HCT116 (cell line): ENCODE data around the gene CYB5A. TPM values are rescaled to one million over a fixed set of nuclear protein-coding genes. Genes with fewer than 3 reads are reported as not detected.

Source experiments
- ATAC-seq: fragments of 200-7000 bp; cut with Tn5 transposase; 2 replicates; pipeline ENCODE4 v1.9.1; 2020; ENCODE audit warnings: mild to moderate bottlenecking, moderate library complexity
- BruUV-seq: library from RNA; stranded (reverse); fragments of 400-500 nt; replicated peaks from 2 replicates; lab custom pipeline; 2021; lab: Mats Ljungman, UMichigan
- CTCF ChIA-PET: fragments of 300-600 bp; sonication (Branson Sonifier 250); formaldehyde crosslinking; loops from one replicate; lab custom pipeline; 2021; ENCODE audit warnings: antibody characterized with exemption; lab: Charles Lee
- POLR2A ChIA-PET: fragments of 300-600, 350-600 bp; sonication (Branson Sonifier 250); formaldehyde crosslinking; loops from one replicate; lab custom pipeline; 2021; ENCODE audit warnings: antibody characterized with exemption; lab: Charles Lee
- RAD21 ChIA-PET, 2 experiments: fragments of 300-600 bp; sonication (Branson Sonifier 250); formaldehyde crosslinking; loops; one replicate each; lab custom pipeline; 2023; ENCODE audit warnings: low total read pairs in 2 of 2; ENCODE audit not compliant: uncharacterized antibody in 2 of 2, unreplicated experiment in 2 of 2, low non-redundant PET in 1 of 2; lab: Charles Lee
- DNase-seq: peaks from one replicate; pipeline ENCODE4 v3.0.0-alpha.2; 2010; ENCODE audit warnings: low read depth, low spot score
- H2AFZ ChIP-seq: fragments of 200-600 bp; shearing (Covaris generic), sonication (generic); 2 replicates; pipeline ENCODE4 v1.6.1; 2017; ENCODE audit warnings: low read depth, mixed run types, mixed read lengths, antibody characterized with exemption, low read length; ENCODE audit not compliant: poor library complexity, severe bottlenecking
- H3K27ac ChIP-seq: 2 replicates; pipeline ENCODE4 v1.5.1; 2012; ENCODE audit warnings: low read depth, low read length
- H3K27me3 ChIP-seq: fragments of 200-600 bp; sonication (generic); 2 replicates; pipeline ENCODE4 v1.6.1; 2016; ENCODE audit warnings: mixed run types, low read length, mixed read lengths; ENCODE audit not compliant: insufficient read depth
- H3K36me3 ChIP-seq, 2 experiments: fragments of 200-500 bp in 1 of 2; fragments of 200-600 bp in 1 of 2; sonication (Bioruptor generic) in 1 of 2; sonication (generic) in 1 of 2; 2 replicates each; pipeline versions ENCODE4 v1.5.1 to v1.6.1; 2014 to 2016; ENCODE audit warnings: low read length in 2 of 2, inconsistent platforms in 1 of 2, mixed read lengths in 1 of 2, mixed run types in 1 of 2; ENCODE audit not compliant: insufficient read depth in 2 of 2, control insufficient read depth in 1 of 2
- H3K4me1 ChIP-seq, 2 experiments: fragments of 200-600 bp in 1 of 2; sonication (generic) in 1 of 2; 2 replicates each; pipeline versions ENCODE4 v1.5.1 to v1.6.1; 2012 to 2017; ENCODE audit warnings: low read length in 2 of 2, inconsistent platforms in 1 of 2, mild to moderate bottlenecking in 1 of 2, mixed read lengths in 1 of 2, mixed run types in 1 of 2, moderate library complexity in 1 of 2; ENCODE audit not compliant: insufficient read depth in 2 of 2, control insufficient read depth in 1 of 2
- H3K4me2 ChIP-seq: fragments of 200-600 bp; sonication (generic); 2 replicates; pipeline ENCODE4 v1.6.1; 2017; ENCODE audit warnings: mixed run types, low read length, mixed read lengths
- H3K4me3 ChIP-seq, 2 experiments: fragments of 200-600 bp in 1 of 2; sonication (generic) in 1 of 2; replicated peaks in 1 of 2; 2 replicates each; pipeline ENCODE4 v1.5.1; 2011 to 2016; ENCODE audit warnings: low read length in 2 of 2, control low read depth in 1 of 2, low read depth in 1 of 2, mild to moderate bottlenecking in 1 of 2, mixed read lengths in 1 of 2, mixed run types in 1 of 2
- H3K79me2 ChIP-seq: fragments of 200-600 bp; sonication (generic); 2 replicates; pipeline ENCODE4 v1.6.1; 2017; ENCODE audit warnings: mild to moderate bottlenecking, mixed run types, low read length, moderate library complexity, mixed read lengths; ENCODE audit not compliant: insufficient read depth
- H3K9ac ChIP-seq: fragments of 200-600 bp; sonication (generic); 2 replicates; pipeline ENCODE4 v1.6.1; 2016; ENCODE audit warnings: low read length, mixed read lengths
- H3K9me2 ChIP-seq: fragments of 200-600 bp; sonication (generic), shearing (Covaris generic); 2 replicates; pipeline ENCODE4 v1.6.1; 2017; ENCODE audit warnings: mixed run types, mild to moderate bottlenecking, moderate library complexity; ENCODE audit not compliant: insufficient read depth
- H3K9me3 ChIP-seq, 2 experiments: fragments of 200-500 bp in 1 of 2; fragments of 200-600 bp in 1 of 2; sonication (Bioruptor generic) in 1 of 2; sonication (generic) in 1 of 2; 2 replicates each; pipeline ENCODE4 v1.6.1; 2014 to 2017; ENCODE audit warnings: low read length in 2 of 2, mixed read lengths in 2 of 2, inconsistent platforms in 1 of 2, low read depth in 1 of 2, mild to moderate bottlenecking in 1 of 2, mixed run types in 1 of 2, moderate library complexity in 1 of 2; ENCODE audit not compliant: control insufficient read depth in 1 of 2, insufficient read depth in 1 of 2
- H4K20me1 ChIP-seq: fragments of 200-600 bp; sonication (generic), shearing (Covaris generic); 2 replicates; pipeline ENCODE4 v1.6.1; 2017; ENCODE audit warnings: mixed run types, mild to moderate bottlenecking, moderate library complexity; ENCODE audit not compliant: insufficient read depth
- EGR1 ChIP-seq: IDR thresholded peaks from 2 replicates; pipeline ENCODE4 v1.6.1; 2012; ENCODE audit warnings: low read depth
- EZH2phosphoT487 ChIP-seq: fragments of 200-600 bp; IDR thresholded peaks from 2 replicates; pipeline ENCODE4 v1.6.1; 2018; ENCODE audit warnings: antibody characterized with exemption, borderline replicate concordance
- FOSL1 ChIP-seq: IDR thresholded peaks from 2 replicates; pipeline ENCODE4 v1.6.1; 2012; ENCODE audit warnings: low read depth
- JUND ChIP-seq: IDR thresholded peaks from 2 replicates; pipeline ENCODE4 v1.6.1; 2012
- POLR2A ChIP-seq: IDR thresholded peaks from 2 replicates; pipeline ENCODE4 v1.7.0; 2011; ENCODE audit warnings: borderline replicate concordance; ENCODE audit not compliant: insufficient read depth, insufficient read length; ENCODE audit errors: extremely low read depth
- POLR2AphosphoS5 ChIP-seq: IDR thresholded peaks from 2 replicates; pipeline ENCODE4 v1.6.1; 2011; ENCODE audit warnings: mild to moderate bottlenecking, low read depth, low read length, moderate library complexity
- RAD21 ChIP-seq: IDR thresholded peaks from 2 replicates; pipeline ENCODE4 v1.6.1; 2012; ENCODE audit warnings: low read depth, mild to moderate bottlenecking
- SIN3A ChIP-seq: IDR thresholded peaks from 2 replicates; pipeline ENCODE4 v1.6.1; 2012; ENCODE audit warnings: low read depth
- SRF ChIP-seq: IDR thresholded peaks from 2 replicates; pipeline ENCODE4 v1.6.1; 2012; ENCODE audit warnings: low read depth
- TCF7L2 ChIP-seq: IDR thresholded peaks from 2 replicates; pipeline ENCODE4 v1.7.0; 2011; ENCODE audit warnings: borderline replicate concordance, inconsistent platforms; ENCODE audit not compliant: insufficient read depth, insufficient read length; ENCODE audit errors: extremely low read depth
- ZNF274 ChIP-seq: fragments of 200-500 bp; sonication (Bioruptor generic); IDR thresholded peaks from 2 replicates; pipeline ENCODE4 v1.6.1; 2014; ENCODE audit warnings: mild to moderate bottlenecking, low read depth, low read length, inconsistent platforms
- intact Hi-C: fragments of 100-400 bp; cut with micrococcal nuclease; formaldehyde crosslinking; loops from 2 replicates; pipeline ENCODE4 v1.10.0; 2022
- total RNA-seq: library from RNA; stranded (reverse); gene quantifications from one replicate; pipeline ENCODE4 v1.2.1, GENCODE V29; 2021; ENCODE audit not compliant: unreplicated experiment
- TF ChIP-seq, protein P1 (sequence below): IDR thresholded peaks from 2 replicates; pipeline ENCODE4 v1.6.1; 2012; ENCODE audit warnings: low read depth
- TF ChIP-seq, protein P2 (sequence below), 3 experiments: fragments of 200-600 bp in 1 of 3; sonication (generic) in 1 of 3; IDR thresholded peaks in 2 of 3; conservative IDR thresholded peaks in 1 of 3; 2 replicates each; pipeline ENCODE4 v1.5.1; 2012 to 2017; ENCODE audit warnings: low read depth in 2 of 3, low read length in 2 of 3, antibody characterized with exemption in 1 of 3, borderline replicate concordance in 1 of 3, control low read depth in 1 of 3, mild to moderate bottlenecking in 1 of 3, mixed read lengths in 1 of 3, mixed run types in 1 of 3, moderate library complexity in 1 of 3; ENCODE audit not compliant: insufficient read depth in 1 of 3

CYB5A gene
- total RNA-seq, 1 experiment from 2014 or later = 37.7 TPM

DNA sequence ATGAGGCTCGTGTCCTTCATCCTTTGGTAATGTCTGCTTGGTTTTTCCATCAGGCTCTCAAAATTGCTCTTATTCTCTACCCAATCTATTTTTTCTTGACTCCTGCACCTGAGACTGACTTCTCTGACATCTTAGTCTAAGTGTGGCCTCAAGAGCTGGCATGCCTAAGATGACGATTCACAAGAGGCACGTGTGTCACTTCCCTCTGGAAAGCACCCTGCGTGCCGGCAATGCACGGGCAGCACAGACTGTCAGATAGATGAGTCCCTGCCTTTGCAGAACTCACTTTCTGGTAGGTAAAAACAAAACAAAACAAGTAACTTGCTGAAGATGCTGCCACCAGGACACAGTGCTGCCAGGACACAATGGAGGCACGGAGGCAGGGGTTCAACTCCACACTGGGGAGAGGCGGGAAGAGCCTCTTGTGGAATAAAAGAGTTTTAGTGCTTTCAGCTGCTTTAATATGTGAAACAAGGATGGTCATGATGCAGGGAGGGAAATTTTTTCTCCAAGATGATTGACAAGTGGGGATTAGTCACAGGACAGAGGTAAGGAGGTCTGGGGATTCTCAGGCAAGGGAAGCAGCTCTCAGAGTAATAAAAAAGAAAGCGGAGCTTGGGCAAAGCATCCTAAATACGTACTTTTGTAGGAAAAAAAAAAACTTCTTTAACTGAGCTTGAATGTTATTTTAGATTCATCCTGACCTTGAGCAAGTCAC lies 27.3 kb downstream of the CYB5A start:
- BruUV-seq = no TSS peak
- Histone ChIP-seq H3K9me2 (no peaks in the 10 kb centered on the region), H2AFZ (no peak overlapping the region), H3K36me3 (no peaks in the 10 kb centered on the region), H3K4me2 (no peak overlapping the region), H4K20me1 (no peaks in the 10 kb centered on the region), H3K4me3 (no peak overlapping the region), H3K9ac (no peak overlapping the region), H3K9me3 (no peaks in the 10 kb centered on the region), H3K79me2 (no peaks in the 10 kb centered on the region), H3K27me3 (no peaks in the 10 kb centered on the region), H3K4me1 (no peaks in the 10 kb centered on the region)
- ATAC-seq (no peak), DNase-seq (no peak)
- ChIA-PET CTCF (no interaction called here), POLR2A (no interaction called here), RAD21 (no interaction called here)
- intact Hi-C loops = no loop called here
- TF ChIP-seq, protein P1, sequence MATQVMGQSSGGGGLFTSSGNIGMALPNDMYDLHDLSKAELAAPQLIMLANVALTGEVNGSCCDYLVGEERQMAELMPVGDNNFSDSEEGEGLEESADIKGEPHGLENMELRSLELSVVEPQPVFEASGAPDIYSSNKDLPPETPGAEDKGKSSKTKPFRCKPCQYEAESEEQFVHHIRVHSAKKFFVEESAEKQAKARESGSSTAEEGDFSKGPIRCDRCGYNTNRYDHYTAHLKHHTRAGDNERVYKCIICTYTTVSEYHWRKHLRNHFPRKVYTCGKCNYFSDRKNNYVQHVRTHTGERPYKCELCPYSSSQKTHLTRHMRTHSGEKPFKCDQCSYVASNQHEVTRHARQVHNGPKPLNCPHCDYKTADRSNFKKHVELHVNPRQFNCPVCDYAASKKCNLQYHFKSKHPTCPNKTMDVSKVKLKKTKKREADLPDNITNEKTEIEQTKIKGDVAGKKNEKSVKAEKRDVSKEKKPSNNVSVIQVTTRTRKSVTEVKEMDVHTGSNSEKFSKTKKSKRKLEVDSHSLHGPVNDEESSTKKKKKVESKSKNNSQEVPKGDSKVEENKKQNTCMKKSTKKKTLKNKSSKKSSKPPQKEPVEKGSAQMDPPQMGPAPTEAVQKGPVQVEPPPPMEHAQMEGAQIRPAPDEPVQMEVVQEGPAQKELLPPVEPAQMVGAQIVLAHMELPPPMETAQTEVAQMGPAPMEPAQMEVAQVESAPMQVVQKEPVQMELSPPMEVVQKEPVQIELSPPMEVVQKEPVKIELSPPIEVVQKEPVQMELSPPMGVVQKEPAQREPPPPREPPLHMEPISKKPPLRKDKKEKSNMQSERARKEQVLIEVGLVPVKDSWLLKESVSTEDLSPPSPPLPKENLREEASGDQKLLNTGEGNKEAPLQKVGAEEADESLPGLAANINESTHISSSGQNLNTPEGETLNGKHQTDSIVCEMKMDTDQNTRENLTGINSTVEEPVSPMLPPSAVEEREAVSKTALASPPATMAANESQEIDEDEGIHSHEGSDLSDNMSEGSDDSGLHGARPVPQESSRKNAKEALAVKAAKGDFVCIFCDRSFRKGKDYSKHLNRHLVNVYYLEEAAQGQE = no peak
- no peak for TF ChIP-seq JUND
- TF ChIP-seq RAD21 = no peak
- no peak for TF ChIP-seq TCF7L2
- no peak for TF ChIP-seq FOSL1
- no peak for TF ChIP-seq POLR2AphosphoS5
- no peak for TF ChIP-seq SIN3A
- no peak for TF ChIP-seq SRF
- TF ChIP-seq, protein P2, sequence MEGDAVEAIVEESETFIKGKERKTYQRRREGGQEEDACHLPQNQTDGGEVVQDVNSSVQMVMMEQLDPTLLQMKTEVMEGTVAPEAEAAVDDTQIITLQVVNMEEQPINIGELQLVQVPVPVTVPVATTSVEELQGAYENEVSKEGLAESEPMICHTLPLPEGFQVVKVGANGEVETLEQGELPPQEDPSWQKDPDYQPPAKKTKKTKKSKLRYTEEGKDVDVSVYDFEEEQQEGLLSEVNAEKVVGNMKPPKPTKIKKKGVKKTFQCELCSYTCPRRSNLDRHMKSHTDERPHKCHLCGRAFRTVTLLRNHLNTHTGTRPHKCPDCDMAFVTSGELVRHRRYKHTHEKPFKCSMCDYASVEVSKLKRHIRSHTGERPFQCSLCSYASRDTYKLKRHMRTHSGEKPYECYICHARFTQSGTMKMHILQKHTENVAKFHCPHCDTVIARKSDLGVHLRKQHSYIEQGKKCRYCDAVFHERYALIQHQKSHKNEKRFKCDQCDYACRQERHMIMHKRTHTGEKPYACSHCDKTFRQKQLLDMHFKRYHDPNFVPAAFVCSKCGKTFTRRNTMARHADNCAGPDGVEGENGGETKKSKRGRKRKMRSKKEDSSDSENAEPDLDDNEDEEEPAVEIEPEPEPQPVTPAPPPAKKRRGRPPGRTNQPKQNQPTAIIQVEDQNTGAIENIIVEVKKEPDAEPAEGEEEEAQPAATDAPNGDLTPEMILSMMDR (IDR thresholded peaks at IDR 0.05 in 2 of 3, conservative IDR thresholded peaks at IDR 0.05 in 1 of 3; ENCODE audit: borderline replicate concordance in 1 of 3, insufficient read depth in 1 of 3, low read depth in 2 of 3, low read length in 2 of 3) = no peak
- TF ChIP-seq EGR1 = no peak
- TF ChIP-seq EZH2phosphoT487 = no peak
- TF ChIP-seq ZNF274 = no peak
- TF ChIP-seq POLR2A = no peak
- TF ChIP-seq, all 23 proteins: peak for 0
- no peak overlapping the region for H3K27ac ChIP-seq
